GM12878 (cell line): ENCODE data around the gene PRTN3. TPM values are rescaled to one million over a fixed set of nuclear protein-coding genes. Genes with fewer than 3 reads are reported as not detected.

ENCODE experiments used
- ATAC-seq: fragments of 200-7000 bp; cut with Tn5 transposase; 3 replicates; pipeline ENCODE4 v1.9.1; 2020; ENCODE audit warnings: mild to moderate bottlenecking, moderate library complexity
- BruUV-seq: library from RNA; stranded (reverse); fragments of 400-500 nt; replicated peaks from 2 replicates; lab custom pipeline; 2021; lab: Mats Ljungman, UMichigan
- CTCF ChIA-PET: fragments of 300-600 bp; sonication (Branson Sonifier 250); formaldehyde crosslinking; extraction: SDS; loops from one replicate; lab custom pipeline; 2021; ENCODE audit warnings: inconsistent platforms; lab: Yijun Ruan, JAX
- POLR2A ChIA-PET: fragments of 350-600 bp; formaldehyde crosslinking; extraction: SDS; loops from one replicate; lab custom pipeline; 2021; ENCODE audit warnings: inconsistent platforms; lab: Charles Lee
- RAD21 ChIA-PET: fragments of 300-600 bp; sonication (Branson Sonifier 250); formaldehyde crosslinking; loops from one replicate; lab custom pipeline; 2023; ENCODE audit warnings: antibody characterized with exemption; ENCODE audit not compliant: unreplicated experiment; lab: Charles Lee
- SMC1A ChIA-PET: fragments of 300-600 bp; sonication (Branson Sonifier 250); formaldehyde crosslinking; loops from one replicate; lab custom pipeline; 2023; ENCODE audit not compliant: unreplicated experiment, uncharacterized antibody; lab: Charles Lee
- DNase-seq: peaks from one replicate; pipeline ENCODE4 v3.0.0-alpha.2; 2011; ENCODE audit warnings: low read depth, low spot score
- FAIRE-seq: peaks from 3 replicates; lab custom pipeline; 2011; peaks lifted over from hg19 to GRCh38; lab: Jason Lieb, UNC
- H2AFZ ChIP-seq: 2 replicates; pipeline ENCODE4 v1.6.0; 2011; ENCODE audit warnings: low read depth, low read length, control low read depth; ENCODE audit not compliant: control insufficient read depth
- H3K27ac ChIP-seq: 2 replicates; pipeline ENCODE4 v1.5.1; 2011; ENCODE audit warnings: control low read depth; ENCODE audit not compliant: control insufficient read depth, insufficient read depth
- H3K27me3 ChIP-seq, 2 experiments: replicated peaks in 1 of 2; 2 replicates each; pipeline versions ENCODE4 v1.6.0 to v1.6.1; 2011; ENCODE audit warnings: low read length in 1 of 2; ENCODE audit not compliant: control insufficient read depth in 2 of 2, insufficient read depth in 2 of 2
- H3K36me3 ChIP-seq, 2 experiments: 2 replicates each; pipeline ENCODE4 v1.5.1; 2011; ENCODE audit warnings: low read length in 1 of 2; ENCODE audit not compliant: control insufficient read depth in 2 of 2, insufficient read depth in 2 of 2
- H3K4me1 ChIP-seq: 2 replicates; pipeline ENCODE4 v1.6.1; 2011; ENCODE audit warnings: mild to moderate bottlenecking, low read length, moderate library complexity, mixed read lengths; ENCODE audit not compliant: control insufficient read depth, insufficient read depth
- H3K4me2 ChIP-seq: 2 replicates; pipeline ENCODE4 v1.6.0; 2011; ENCODE audit warnings: control low read depth; ENCODE audit not compliant: control insufficient read depth, insufficient read depth
- H3K4me3 ChIP-seq: fragments of 200-600 bp; sonication (generic); 2 replicates; pipeline ENCODE4 v1.5.1; 2016
- H3K79me2 ChIP-seq: 2 replicates; pipeline ENCODE4 v1.6.0; 2011; ENCODE audit warnings: low read length; ENCODE audit not compliant: control insufficient read depth, insufficient read depth
- H3K9ac ChIP-seq: 2 replicates; pipeline ENCODE4 v1.8.0; 2011; ENCODE audit warnings: low read length, control low read depth, mixed read lengths; ENCODE audit not compliant: control insufficient read depth, insufficient read depth
- H3K9me3 ChIP-seq: replicated peaks from 3 replicates; pipeline ENCODE4 v1.5.1; 2011; ENCODE audit warnings: mild to moderate bottlenecking, low read length; ENCODE audit not compliant: control insufficient read depth, insufficient read depth
- H4K20me1 ChIP-seq: 2 replicates; pipeline ENCODE4 v1.6.0; 2011; ENCODE audit not compliant: control insufficient read depth, insufficient read depth
- CHD1 ChIP-seq: IDR thresholded peaks from 2 replicates; pipeline ENCODE4 v1.6.1; 2012; ENCODE audit warnings: low read depth, low read length, improper control_type of control experiment
- POLR2A ChIP-seq: IDR thresholded peaks from 2 replicates; pipeline ENCODE4 v1.6.1; 2011; ENCODE audit warnings: low read depth, mild to moderate bottlenecking, low read length
- POLR2AphosphoS5 ChIP-seq: IDR thresholded peaks from 2 replicates; pipeline ENCODE4 v1.6.1; 2011; ENCODE audit warnings: mild to moderate bottlenecking, low read length, inconsistent platforms
- POU2F2 ChIP-seq: IDR thresholded peaks from 3 replicates; pipeline ENCODE4 v1.6.1; 2011; ENCODE audit warnings: low read depth, mild to moderate bottlenecking, low read length, borderline replicate concordance
- ZBTB33 ChIP-seq: fragments of 450-650 bp; IDR thresholded peaks from 2 replicates; pipeline ENCODE4 v1.6.1; 2017; ENCODE audit warnings: mild to moderate bottlenecking
- WGBS: methylation state at CpG from one replicate; pipeline ENCODE4 v1.1.6; 2016; ENCODE audit warnings: low lambda C conversion rate; ENCODE audit not compliant: insufficient replicate concordance, insufficient coverage; ENCODE audit errors: missing lambda C conversion rate; 5-methylcytosine and 5-hydroxymethylcytosine counted together
- in situ Hi-C: fragments of 300-500 bp; cut with MboI; formaldehyde crosslinking; loops from 9 replicates; pipeline ENCODE4 v1.14.3; 2018; ENCODE audit warnings: mixed read lengths
- intact Hi-C: fragments of 100-400 bp; cut with micrococcal nuclease; formaldehyde crosslinking; loops from one replicate; pipeline ENCODE4 v1.14.2; 2022; ENCODE audit not compliant: unreplicated experiment
- polyA plus RNA-seq, 11 experiments: library from polyadenylated mRNA; depleted of rRNA in 4 of 11; unstranded in 6 of 11; stranded (reverse) in 5 of 11; fragments of >200 nt; fragmentation: Nextera tagmentation in 4 of 11; fragmentation: Illumina TruSeq in 1 of 11; extraction: Ambion mirVana in 4 of 11; extraction: Trizol in 1 of 11; gene quantifications; 1 replicate in 1 of 11; 2 replicates in 10 of 11; pipeline versions ENCODE4 v1.2.1 to v1.2.3, GENCODE V29; 2011 to 2016; ENCODE audit warnings: inconsistent platforms in 2 of 11, missing spikeins in 2 of 11, low read depth in 1 of 11
- total RNA-seq, 4 experiments: library from RNA; depleted of rRNA in 3 of 4; stranded (reverse); fragments of >200 nt in 3 of 4; fragmentation: Illumina TruSeq in 1 of 4; extraction: Trizol in 1 of 4; gene quantifications; 2 replicates each; pipeline versions ENCODE4 v1.2.1 to v1.2.3, GENCODE V29; 2013 to 2021

PRTN3 gene
- total and polyA plus RNA-seq, 10 of the 15 experiments (the other 5 are each of a cell fraction or from before 2014, with no cell fraction given): 0.08 TPM; not detected in 9

DNA sequence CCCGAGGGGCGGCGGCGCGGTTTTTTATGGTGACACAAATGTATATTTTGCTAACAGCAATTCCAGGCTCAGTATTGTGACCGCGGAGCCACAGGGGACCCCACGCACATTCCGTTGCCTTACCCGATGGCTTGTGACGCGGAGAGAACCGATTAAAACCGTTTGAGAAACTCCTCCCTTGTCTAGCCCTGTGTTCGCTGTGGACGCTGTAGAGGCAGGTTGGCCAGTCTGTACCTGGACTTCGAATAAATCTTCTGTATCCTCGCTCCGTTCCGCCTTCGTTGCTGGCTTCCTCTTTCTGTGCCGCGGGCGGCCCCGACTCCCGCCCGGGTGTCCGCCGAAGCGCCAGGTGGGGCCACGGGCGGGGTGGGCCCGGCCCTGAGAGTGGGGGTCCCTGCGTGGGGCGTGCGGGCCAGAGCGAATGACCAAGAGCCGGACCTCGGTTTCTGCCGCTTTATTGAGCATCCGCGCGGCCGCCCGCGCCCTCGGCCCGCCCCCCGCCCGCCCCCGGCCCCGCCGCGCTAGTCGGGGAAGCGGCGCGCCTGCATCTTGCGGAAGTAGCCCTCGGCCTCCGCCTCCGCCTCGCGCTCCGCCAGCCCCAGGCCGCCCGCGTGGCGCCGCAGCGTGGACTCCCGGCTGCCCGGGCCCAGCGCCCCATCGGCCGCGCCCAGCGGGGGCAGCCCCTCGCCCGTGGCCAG, 28.6 kb upstream of the PRTN3 start:
- ChIA-PET SMC1A (no interaction called here), RAD21 (no interaction called here), CTCF (no interaction called here), POLR2A (no interaction called here)
- TF ChIP-seq POU2F2: peak; percentile 41; the same call in 1 of the 3 replicates
- TF ChIP-seq ZBTB33: 0 out of 2 replicates have a peak, but pooled peaks have one; percentile 55
- TF ChIP-seq POLR2A: peak; percentile 13; the same call in 1 of the 2 replicates
- peak; percentile 84; the same call in 1 of the 2 replicates for TF ChIP-seq POLR2AphosphoS5
- no peak for TF ChIP-seq CHD1
- Histone ChIP-seq H2AFZ (no peak overlapping the region), H3K9ac (no peak overlapping the region), H3K4me3 (no peak overlapping the region), H3K27ac (no peak overlapping the region), H3K27me3 (no peaks in the 10 kb centered on the region), H3K9me3 (no peaks in the 10 kb centered on the region; the same call in 2 of the 3 replicates), H4K20me1 (no peaks in the 10 kb centered on the region; the same call in 1 of the 2 replicates), H3K4me1 (no peaks in the 10 kb centered on the region), H3K79me2 (no peaks in the 10 kb centered on the region; the same call in 1 of the 2 replicates), H3K4me2 (no peak overlapping the region), H3K36me3 (peaks cover 25 to 30% of the 10 kb centered on the region in 2 experiments; a peak in 3 of 4 replicates)
- FAIRE-seq: no peak
- DNase-seq: no peak
- in situ Hi-C loops: no loop called here
- ATAC-seq: no peak
- WGBS: 99% methylated on average over 46 of the region's 80 CpGs
- intact Hi-C loops: no loop called here
- BruUV-seq: no TSS peak
